C4-2B (cell line): ENCODE measurements around the gene HEATR5A.

Experiments used
- ZFX ChIP-seq: fragments of 450-650 bp; IDR thresholded peaks from 2 replicates; pipeline ENCODE4 v1.6.1; 2017
- TF ChIP-seq, protein P1 (sequence below): fragments of 450-650 bp; conservative IDR thresholded peaks from 2 replicates; pipeline ENCODE4 v1.5.1; 2017; ENCODE audit warnings: mild to moderate bottlenecking

DNA sequence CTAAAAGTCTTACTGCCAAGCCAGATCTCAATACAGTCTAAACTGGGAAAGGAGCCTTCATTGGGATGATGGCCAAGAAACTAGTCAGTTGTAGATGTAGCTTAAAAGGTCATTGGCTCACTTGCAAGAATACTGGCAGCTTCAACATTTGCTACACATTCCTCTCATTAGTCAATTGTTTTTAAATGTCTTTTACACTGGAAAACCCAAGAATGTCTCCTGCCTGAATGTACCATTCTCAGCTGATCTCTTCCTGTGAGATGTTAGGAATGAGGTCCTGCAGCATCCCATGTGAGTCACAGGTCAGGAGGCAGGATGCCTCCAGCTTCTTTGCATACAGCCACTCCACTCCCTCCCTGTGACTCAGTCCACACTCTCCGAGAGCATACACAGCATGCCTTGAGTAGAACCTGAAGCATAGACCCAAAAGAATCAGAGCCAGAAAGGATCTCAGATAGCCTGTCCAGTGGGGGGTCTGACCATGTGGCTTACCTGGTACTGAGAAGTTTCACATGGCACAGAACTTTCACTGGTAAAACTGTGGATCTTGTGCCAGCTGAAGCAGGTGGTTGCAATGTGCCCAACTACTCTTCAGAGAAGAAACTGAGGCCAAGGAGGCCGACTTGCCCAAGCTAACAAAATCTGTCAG is 156.7 kb downstream of the HEATR5A start:
- TF ChIP-seq, protein P1, sequence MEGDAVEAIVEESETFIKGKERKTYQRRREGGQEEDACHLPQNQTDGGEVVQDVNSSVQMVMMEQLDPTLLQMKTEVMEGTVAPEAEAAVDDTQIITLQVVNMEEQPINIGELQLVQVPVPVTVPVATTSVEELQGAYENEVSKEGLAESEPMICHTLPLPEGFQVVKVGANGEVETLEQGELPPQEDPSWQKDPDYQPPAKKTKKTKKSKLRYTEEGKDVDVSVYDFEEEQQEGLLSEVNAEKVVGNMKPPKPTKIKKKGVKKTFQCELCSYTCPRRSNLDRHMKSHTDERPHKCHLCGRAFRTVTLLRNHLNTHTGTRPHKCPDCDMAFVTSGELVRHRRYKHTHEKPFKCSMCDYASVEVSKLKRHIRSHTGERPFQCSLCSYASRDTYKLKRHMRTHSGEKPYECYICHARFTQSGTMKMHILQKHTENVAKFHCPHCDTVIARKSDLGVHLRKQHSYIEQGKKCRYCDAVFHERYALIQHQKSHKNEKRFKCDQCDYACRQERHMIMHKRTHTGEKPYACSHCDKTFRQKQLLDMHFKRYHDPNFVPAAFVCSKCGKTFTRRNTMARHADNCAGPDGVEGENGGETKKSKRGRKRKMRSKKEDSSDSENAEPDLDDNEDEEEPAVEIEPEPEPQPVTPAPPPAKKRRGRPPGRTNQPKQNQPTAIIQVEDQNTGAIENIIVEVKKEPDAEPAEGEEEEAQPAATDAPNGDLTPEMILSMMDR, result no peak
- TF ChIP-seq ZFX, result no peak
